GM06990 (cell line): Measurements from ENCODE around the gene FOCAD.

Experiments
- DNase-seq: peaks from one replicate; pipeline ENCODE4 v3.0.0-alpha.2; 2011; ENCODE audit not compliant: insufficient read length; ENCODE audit errors: extremely low read depth
- H3K27me3 ChIP-seq: replicated peaks from 2 replicates; pipeline ENCODE4 v1.6.0; 2011; ENCODE audit warnings: low read length; ENCODE audit not compliant: control insufficient read depth, insufficient read depth
- H3K36me3 ChIP-seq: 2 replicates; pipeline ENCODE4 v1.5.1; 2011; ENCODE audit warnings: low read length; ENCODE audit not compliant: control insufficient read depth, insufficient read depth
- H3K4me3 ChIP-seq: replicated peaks from 2 replicates; pipeline ENCODE4 v1.5.1; 2011; ENCODE audit warnings: low read depth, mild to moderate bottlenecking, control low read depth, low read length
- CTCF ChIP-seq: IDR thresholded peaks from 2 replicates; pipeline ENCODE4 v1.5.1; 2011; ENCODE audit warnings: low read length, control low read depth, mild to moderate bottlenecking, inconsistent platforms; ENCODE audit not compliant: insufficient read depth, poor library complexity, severe bottlenecking

Gene FOCAD

GRCh38 chr9:20728493-20729220 is 44.6 kb downstream of the FOCAD start:
- Histone ChIP-seq H3K4me3 (no peak overlapping the region), H3K36me3 (peaks cover 1% of the 10 kb centered on the region), H3K27me3 (no peaks in the 10 kb centered on the region)
- DNase-seq, result no peak
- TF ChIP-seq CTCF, result no peak

- no peaks in the 10 kb centered on the region; the same call in 1 of the 2 replicates for H3K36me3 ChIP-seq
- H3K4me3 ChIP-seq, result no peak overlapping the region
- H3K27me3 ChIP-seq, result no peaks in the 10 kb centered on the region
- no peak for TF ChIP-seq CTCF
- no peak for DNase-seq
Observed at GRCh38 chr9:20729523-20729922, 45.5 kb downstream of the FOCAD start.

- H3K36me3 ChIP-seq, result no peaks in the 10 kb centered on the region
- TF ChIP-seq CTCF, result no peak
- DNase-seq, result no peak
- H3K4me3 ChIP-seq, result no peak overlapping the region
- no peaks in the 10 kb centered on the region for H3K27me3 ChIP-seq
Observed at GRCh38 chr9:20732118-20732517, 48.1 kb downstream of the FOCAD start.

- Histone ChIP-seq H3K27me3 (no peaks in the 10 kb centered on the region), H3K4me3 (no peak overlapping the region), H3K36me3 (no peaks in the 10 kb centered on the region)
- no peak for TF ChIP-seq CTCF
- no peak for DNase-seq
Observed at GRCh38 chr9:20734275-20734674, 50.2 kb downstream of the FOCAD start.

- Histone ChIP-seq H3K4me3 (no peak overlapping the region), H3K36me3 (no peaks in the 10 kb centered on the region), H3K27me3 (no peaks in the 10 kb centered on the region)
- DNase-seq, result no peak
- TF ChIP-seq CTCF, result no peak
Observed at GRCh38 chr9:20740304-20740703, 56.2 kb downstream of the FOCAD start.
